Measurements from ENCODE around the gene LYRM1.

GRCh38 chr16:20950294-20950693 is 49.7 kb downstream of the LYRM1 start:
- TF ChIP-seq CTCF (IDR thresholded peaks at IDR 0.05): no peak
- TF ChIP-seq FOXM1 (IDR thresholded peaks at IDR 0.05; ENCODE audit: low read depth): no peak
- TF ChIP-seq USF2 (IDR thresholded peaks at IDR 0.05; ENCODE audit: borderline replicate concordance, low read depth, low read length): no peak
- TF ChIP-seq EZH2phosphoT487 (IDR thresholded peaks at IDR 0.05; ENCODE audit: borderline replicate concordance, low read depth): no peak
- no peak for TF ChIP-seq RAD21 (IDR thresholded peaks at IDR 0.05; ENCODE audit: low read length)
- TF ChIP-seq POLR2AphosphoS5 (IDR thresholded peaks at IDR 0.05; ENCODE audit: low read depth, low read length): no peak
- TF ChIP-seq RCOR1 (IDR thresholded peaks at IDR 0.05; ENCODE audit: low read length): no peak
- no peak for TF ChIP-seq TEAD4 (IDR thresholded peaks at IDR 0.05; ENCODE audit: borderline replicate concordance, insufficient read depth)
- no peak for TF ChIP-seq CHD2 (IDR thresholded peaks at IDR 0.05; ENCODE audit: low read length, partially characterized antibody)
- no peak for TF ChIP-seq FOSL2 (IDR thresholded peaks at IDR 0.05; ENCODE audit: borderline replicate concordance, low read depth)
